ENCODE measurements around the gene CEP70. TPM values are rescaled to one million over a fixed set of nuclear protein-coding genes. Genes with fewer than 3 reads are reported as not detected.
A peak's percentile ranks its signal among the peaks of the same experiment; 100 is the strongest.
"Not testable (repeated sequence)": the region's sequence is repeated elsewhere in the genome, so short reads cannot be mapped to it uniquely, and the experiment has no call there.

CEP70 gene
- total RNA-seq, 2 donors from 2014 or later, result 31.6 to 45.4 TPM

- no peak for DNase-seq
- intact Hi-C loops (cut with DNase I), result no loop called here
- no peak overlapping the region for H3K9ac ChIP-seq (ENCODE audit: low read depth in 2 of 2, low read length in 2 of 2)
- H3K27ac ChIP-seq, result no peak overlapping the region
- H3K4me1 ChIP-seq, result no peaks in the 10 kb centered on the region
- TF ChIP-seq CTCF (IDR thresholded peaks at IDR 0.05), result no peak
- no peaks in the 10 kb centered on the region for H3K36me3 ChIP-seq
- H3K9me3 ChIP-seq, result no peaks in the 10 kb centered on the region
- H3K4me3 ChIP-seq, result no peak overlapping the region
- no peaks in the 10 kb centered on the region for H3K27me3 ChIP-seq
Measured at GRCh38 chr3:138492980-138493675, 100.9 kb downstream of the CEP70 start.

- H3K36me3 ChIP-seq, result no peaks in the 10 kb centered on the region
- no peak for TF ChIP-seq CTCF (IDR thresholded peaks at IDR 0.05)
- H3K9ac ChIP-seq (ENCODE audit: low read depth in 2 of 2, low read length in 2 of 2), result no peak overlapping the region
- no peaks in the 10 kb centered on the region for H3K4me1 ChIP-seq
- H3K27me3 ChIP-seq, result no peaks in the 10 kb centered on the region
- H3K27ac ChIP-seq, result no peak overlapping the region
- no peak overlapping the region for H3K4me3 ChIP-seq
- intact Hi-C loops (cut with DNase I), result no loop called here
- no peaks in the 10 kb centered on the region for H3K9me3 ChIP-seq
- DNase-seq, result no peak
Measured at GRCh38 chr3:138491971-138492370, 102.1 kb downstream of the CEP70 start.

- H3K9me3 ChIP-seq; H3K4me1 ChIP-seq; H3K9ac ChIP-seq (ENCODE audit: low read depth in 2 of 2, low read length in 2 of 2); H3K27me3 ChIP-seq; intact Hi-C loops (cut with DNase I); H3K27ac ChIP-seq; DNase-seq; H3K36me3 ChIP-seq; H3K4me3 ChIP-seq: not testable (repeated sequence)
Measured at GRCh38 chr3:138486580-138486979, 107.5 kb downstream of the CEP70 start.

GRCh38 chr3:138484672-138485071 is 109.4 kb downstream of the CEP70 start:
- H3K4me3 ChIP-seq; H3K4me1 ChIP-seq; DNase-seq; H3K27me3 ChIP-seq; intact Hi-C loops (cut with DNase I); H3K9me3 ChIP-seq; H3K27ac ChIP-seq; H3K36me3 ChIP-seq; H3K9ac ChIP-seq (ENCODE audit: low read depth in 2 of 2, low read length in 2 of 2): not testable (repeated sequence)

- no peaks in the 10 kb centered on the region for H3K27me3 ChIP-seq
- DNase-seq, result peak; percentile 40
- H3K27ac ChIP-seq, result no peak overlapping the region
- TF ChIP-seq CTCF (IDR thresholded peaks at IDR 0.05), result peak; percentile 47
- intact Hi-C loops (cut with DNase I), result loop anchor here (5.0 kb wide), 1 partner anchor 443 kb away; no protein-coding TSS in a partner anchor
- no peak overlapping the region for H3K9ac ChIP-seq (ENCODE audit: low read depth in 2 of 2, low read length in 2 of 2)
- H3K4me3 ChIP-seq, result no peak overlapping the region
- no peaks in the 10 kb centered on the region for H3K9me3 ChIP-seq
- H3K4me1 ChIP-seq, result no peaks in the 10 kb centered on the region
- H3K36me3 ChIP-seq, result no peaks in the 10 kb centered on the region
Measured at GRCh38 chr3:138479438-138479863, 114.6 kb downstream of the CEP70 start.

- Histone ChIP-seq H3K9ac (ENCODE audit: low read depth in 2 of 2, low read length in 2 of 2) (no peak overlapping the region), H3K27ac (no peak overlapping the region)
Measured at GRCh38 chr3:138477801-138478200, 116.3 kb downstream of the CEP70 start.

More at GRCh38 chr3:138477801-138478200, 116.3 kb downstream of the CEP70 start:
- DNase-seq, result no peak
- no peaks in the 10 kb centered on the region for H3K4me1 ChIP-seq
- no peak overlapping the region for H3K4me3 ChIP-seq
- H3K9me3 ChIP-seq, result no peaks in the 10 kb centered on the region
- no peaks in the 10 kb centered on the region for H3K36me3 ChIP-seq
- TF ChIP-seq CTCF (IDR thresholded peaks at IDR 0.05), result no peak
- H3K27me3 ChIP-seq, result no peaks in the 10 kb centered on the region
- intact Hi-C loops (cut with DNase I), result loop anchor here (5.0 kb wide), 1 partner anchor 444 kb away; no protein-coding TSS in a partner anchor

Measured in colonic mucosa (tissue), 4 donors.